ENCODE measurements around the gene MORC4. TPM values are rescaled to one million over a fixed set of nuclear protein-coding genes. Genes with fewer than 3 reads are reported as not detected.

Gene MORC4
- total RNA-seq, 1 donor from 2014 or later = 23.7 TPM

- Histone ChIP-seq H3K4me3 (ENCODE audit: low read depth, low read length) (peak overlapping the region; percentile 54), H3K36me3 (ENCODE audit: control insufficient read depth, insufficient read depth, low read length) (no peaks in the 10 kb centered on the region), H3K27me3 (ENCODE audit: control insufficient read depth, insufficient read depth, low read length) (no peaks in the 10 kb centered on the region)
- FAIRE-seq (no peak), DNase-seq (ENCODE audit: low read depth) (peak; percentile 42)
- TF ChIP-seq CTCF (IDR thresholded peaks at IDR 0.05; ENCODE audit: insufficient read depth, low read length, severe bottlenecking) = peak; percentile 68
Observed at GRCh38 chrX:106999002-106999975, 723 bp downstream of the MORC4 start.

GRCh38 chrX:106997611-106998010, 2.4 kb downstream of the MORC4 start:
- no peak overlapping the region for H3K4me3 ChIP-seq (ENCODE audit: low read depth, low read length)
- no peaks in the 10 kb centered on the region for H3K27me3 ChIP-seq (ENCODE audit: control insufficient read depth, insufficient read depth, low read length)
- no peaks in the 10 kb centered on the region for H3K36me3 ChIP-seq (ENCODE audit: control insufficient read depth, insufficient read depth, low read length)
- TF ChIP-seq CTCF (IDR thresholded peaks at IDR 0.05; ENCODE audit: insufficient read depth, low read length, severe bottlenecking) = no peak
- FAIRE-seq (no peak), DNase-seq (ENCODE audit: low read depth) (no peak)

GRCh38 chrX:106995678-106996077, 4.3 kb downstream of the MORC4 start:
- no peak overlapping the region for H3K4me3 ChIP-seq (ENCODE audit: low read depth, low read length)
- H3K27me3 ChIP-seq (ENCODE audit: control insufficient read depth, insufficient read depth, low read length) = no peaks in the 10 kb centered on the region
- no peaks in the 10 kb centered on the region for H3K36me3 ChIP-seq (ENCODE audit: control insufficient read depth, insufficient read depth, low read length)
- no peak for DNase-seq (ENCODE audit: low read depth)
- FAIRE-seq = no peak
- TF ChIP-seq CTCF (IDR thresholded peaks at IDR 0.05; ENCODE audit: insufficient read depth, low read length, severe bottlenecking) = no peak

GRCh38 chrX:106987488-106987887, 12.5 kb downstream of the MORC4 start:
- no peaks in the 10 kb centered on the region for H3K27me3 ChIP-seq (ENCODE audit: control insufficient read depth, insufficient read depth, low read length)
- H3K36me3 ChIP-seq (ENCODE audit: control insufficient read depth, insufficient read depth, low read length) = no peaks in the 10 kb centered on the region
- FAIRE-seq = no peak
- no peak for TF ChIP-seq CTCF (IDR thresholded peaks at IDR 0.05; ENCODE audit: insufficient read depth, low read length, severe bottlenecking)
- peak; percentile 19 for DNase-seq (ENCODE audit: low read depth)
- no peak overlapping the region for H3K4me3 ChIP-seq (ENCODE audit: low read depth, low read length)

- no peak for DNase-seq (ENCODE audit: low read depth)
- Histone ChIP-seq H3K27me3 (ENCODE audit: control insufficient read depth, insufficient read depth, low read length) (no peaks in the 10 kb centered on the region), H3K4me3 (ENCODE audit: low read depth, low read length) (no peak overlapping the region), H3K36me3 (ENCODE audit: control insufficient read depth, insufficient read depth, low read length) (no peaks in the 10 kb centered on the region)
- no peak for FAIRE-seq
- no peak for TF ChIP-seq CTCF (IDR thresholded peaks at IDR 0.05; ENCODE audit: insufficient read depth, low read length, severe bottlenecking)
Observed at GRCh38 chrX:106980952-106981626, 18.9 kb downstream of the MORC4 start.
